K562 (cell line): ENCODE results near the gene C19orf44. TPM values are rescaled to one million over a fixed set of nuclear protein-coding genes. Genes with fewer than 3 reads are reported as not detected.
A peak's percentile ranks its signal among the peaks of the same experiment; 100 is the strongest.

Experiments
- ATAC-seq: fragments of 200-7000 bp; cut with Tn5 transposase; 3 replicates; pipeline ENCODE4 v1.9.1; 2020; ENCODE audit warnings: moderate library complexity
- BruUV-seq: library from RNA; stranded (reverse); fragments of 400-500 nt; replicated peaks from 2 replicates; lab custom pipeline; 2021; lab: Mats Ljungman, UMichigan
- CTCF ChIA-PET: fragments of 300-600 bp; formaldehyde crosslinking; extraction: SDS; loops from one replicate; lab custom pipeline; 2021; ENCODE audit warnings: low intra/inter-chr PET ratio; lab: Yijun Ruan, JAX
- POLR2A ChIA-PET: fragments of 300-600, 350-650 bp; sonication (Branson Sonifier 250); formaldehyde crosslinking; extraction: SDS; loops from one replicate; lab custom pipeline; 2021; ENCODE audit warnings: antibody characterized with exemption, inconsistent platforms; lab: Yijun Ruan, JAX
- DNase-seq, 4 experiments: peaks; one replicate each; pipeline versions ENCODE4 v3.0.0 to v3.0.0-alpha.2; 2011 to 2018; ENCODE audit warnings: low spot score in 3 of 4, mixed read lengths in 3 of 4; ENCODE audit errors: extremely low read depth in 1 of 4
- FAIRE-seq: peaks from 2 replicates; lab custom pipeline; 2011; peaks lifted over from hg19 to GRCh38; lab: Jason Lieb, UNC
- H2AFZ ChIP-seq: 2 replicates; pipeline ENCODE4 v1.6.0; 2011; ENCODE audit warnings: low read depth, low read length, control low read depth, inconsistent platforms
- H3K27ac ChIP-seq: fragments of 200-600 bp; 3 replicates; pipeline ENCODE4 v1.8.0; 2011; ENCODE audit warnings: low read depth, mild to moderate bottlenecking, control low read depth, inconsistent platforms, low read length, moderate library complexity, mixed read lengths; ENCODE audit errors: extremely low read depth
- H3K27me3 ChIP-seq, 2 experiments: fragments of 300-600 bp in 1 of 2; 2 replicates in 1 of 2; 3 replicates in 1 of 2; pipeline versions ENCODE4 v1.6.0 to v1.8.0; 2011; ENCODE audit warnings: inconsistent platforms in 2 of 2, low read length in 2 of 2, mild to moderate bottlenecking in 1 of 2, mixed read lengths in 1 of 2, moderate library complexity in 1 of 2; ENCODE audit not compliant: control insufficient read depth in 2 of 2, insufficient read depth in 2 of 2
- H3K36me3 ChIP-seq: fragments of 300-600 bp; 3 replicates; pipeline ENCODE4 v1.8.0; 2011; ENCODE audit warnings: mild to moderate bottlenecking, low read length, inconsistent platforms; ENCODE audit not compliant: control insufficient read depth, insufficient read depth
- H3K4me1 ChIP-seq, 2 experiments: fragments of 200-600 bp in 1 of 2; replicated peaks in 1 of 2; 2 replicates in 1 of 2; 3 replicates in 1 of 2; pipeline versions ENCODE4 v1.5.1 to v1.8.0; 2011; ENCODE audit warnings: inconsistent platforms in 2 of 2, low read length in 2 of 2, mild to moderate bottlenecking in 1 of 2, mixed read lengths in 1 of 2, moderate library complexity in 1 of 2; ENCODE audit not compliant: control insufficient read depth in 2 of 2, insufficient read depth in 2 of 2
- H3K4me2 ChIP-seq: 2 replicates; pipeline ENCODE4 v1.6.1; 2011; ENCODE audit warnings: low read length, control low read depth, inconsistent platforms, mixed read lengths; ENCODE audit not compliant: insufficient read depth
- H3K4me3 ChIP-seq: fragments of 200-600 bp; sonication (generic), shearing (Covaris generic); 2 replicates; pipeline ENCODE4 v1.5.1; 2016; ENCODE audit warnings: control low read depth, inconsistent platforms
- H3K79me2 ChIP-seq: fragments of 200-600 bp; 3 replicates; pipeline ENCODE4 v1.8.0; 2011; ENCODE audit warnings: low read length, inconsistent platforms; ENCODE audit not compliant: control insufficient read depth, insufficient read depth
- H3K9ac ChIP-seq, 2 experiments: 2 replicates each; pipeline versions ENCODE4 v1.6.0 to v1.6.1; 2011; ENCODE audit warnings: low read depth in 2 of 2, low read length in 2 of 2, control low read depth in 1 of 2, inconsistent platforms in 1 of 2, mild to moderate bottlenecking in 1 of 2, mixed read lengths in 1 of 2; ENCODE audit not compliant: insufficient read depth in 1 of 2
- H3K9me1 ChIP-seq: one replicate; pipeline ENCODE4 v1.6.0; 2011; ENCODE audit warnings: inconsistent platforms, mild to moderate bottlenecking, low read length, moderate library complexity; ENCODE audit not compliant: control insufficient read depth, insufficient read depth
- H3K9me3 ChIP-seq: replicated peaks from 2 replicates; pipeline ENCODE4 v1.5.1; 2011; ENCODE audit warnings: low read depth, low read length, inconsistent platforms; ENCODE audit not compliant: control insufficient read depth, insufficient read depth
- H4K20me1 ChIP-seq: replicated peaks from 2 replicates; pipeline ENCODE4 v1.6.1; 2011; ENCODE audit warnings: low read length, inconsistent platforms, mixed read lengths; ENCODE audit not compliant: control insufficient read depth, insufficient read depth
- BMI1 ChIP-seq: fragments of 150-350 bp; IDR thresholded peaks from 2 replicates; pipeline ENCODE4 v1.6.1; 2014; ENCODE audit warnings: low read length
- BRD9 ChIP-seq: fragments of 450-650 bp; IDR thresholded peaks from 2 replicates; pipeline ENCODE4 v1.6.1; 2018; ENCODE audit warnings: low read depth; ENCODE audit not compliant: partially characterized antibody
- CREB1 ChIP-seq, 2 experiments: sonication (generic) in 1 of 2; formaldehyde crosslinking in 1 of 2; IDR thresholded peaks; 2 replicates each; pipeline versions ENCODE4 v1.6.1 to v1.8.0; 2012 to 2022; ENCODE audit warnings: inconsistent platforms in 1 of 2, mild to moderate bottlenecking in 1 of 2, missing genetic modification reagents in 1 of 2, moderate library complexity in 1 of 2
- DIDO1 ChIP-seq: fragments of 450-650 bp; IDR thresholded peaks from 2 replicates; pipeline ENCODE4 v1.6.1; 2016; ENCODE audit warnings: low read depth, missing biosample characterization, missing genetic modification characterization
- EGR1 ChIP-seq: fragments of 450-650 bp; conservative IDR thresholded peaks from 2 replicates; pipeline ENCODE4 v1.6.1; 2017; ENCODE audit warnings: mild to moderate bottlenecking
- FOXK1 ChIP-seq: sonication (generic); formaldehyde crosslinking; IDR thresholded peaks from 2 replicates; pipeline ENCODE4 v1.8.0; 2022; ENCODE audit warnings: missing genetic modification reagents, mild to moderate bottlenecking, borderline replicate concordance
- GATAD2B ChIP-seq: fragments of 450-650 bp; IDR thresholded peaks from 2 replicates; pipeline ENCODE4 v1.6.1; 2017; ENCODE audit warnings: mild to moderate bottlenecking, borderline replicate concordance
- HCFC1 ChIP-seq: IDR thresholded peaks from 2 replicates; pipeline ENCODE4 v1.6.1; 2012; ENCODE audit warnings: low read depth, low read length, improper control_type of control experiment
- HDAC6 ChIP-seq: IDR thresholded peaks from 2 replicates; pipeline ENCODE4 v1.6.1; 2012; ENCODE audit warnings: low read depth, mild to moderate bottlenecking, control low read depth, inconsistent platforms, low read length, moderate library complexity
- HDAC8 ChIP-seq: fragments of 450-650 bp; IDR thresholded peaks from 2 replicates; pipeline ENCODE4 v1.6.1; 2016; ENCODE audit warnings: mild to moderate bottlenecking, missing genetic modification characterization, moderate library complexity, missing compliant biosample characterization
- ILF3 ChIP-seq: fragments of 450-650 bp; IDR thresholded peaks from 2 replicates; pipeline ENCODE4 v1.6.1; 2018; ENCODE audit warnings: antibody characterized with exemption, mild to moderate bottlenecking, moderate library complexity, borderline replicate concordance
- KDM5B ChIP-seq: fragments of 200-600 bp; sonication (generic); IDR thresholded peaks from 2 replicates; pipeline ENCODE4 v1.6.1; 2012; ENCODE audit warnings: low read depth, mild to moderate bottlenecking, moderate library complexity, low read length, control low read depth, inconsistent platforms; ENCODE audit not compliant: insufficient replicate concordance
- KLF6 ChIP-seq: fragments of 250-450 bp; sonication (Bioruptor Pico); IDR thresholded peaks from 2 replicates; pipeline ENCODE4 v1.4.0; 2020; ENCODE audit warnings: mild to moderate bottlenecking, moderate library complexity, borderline replicate concordance
- MAFF ChIP-seq: IDR thresholded peaks from 2 replicates; pipeline ENCODE4 v1.6.1; 2012; ENCODE audit warnings: low read length, improper control_type of control experiment
- MCM7 ChIP-seq, 2 experiments: fragments of 450-650 bp; IDR thresholded peaks; 2 replicates each; pipeline ENCODE4 v1.6.1; 2016 to 2018
- OTX1 ChIP-seq: fragments of 450-650 bp; formaldehyde crosslinking; IDR thresholded peaks from 2 replicates; pipeline ENCODE4 v1.4.0; 2022; ENCODE audit warnings: mild to moderate bottlenecking
- RBM17 ChIP-seq: fragments of 200-400 bp; formaldehyde crosslinking; IDR thresholded peaks from 2 replicates; pipeline ENCODE4 v1.6.1; 2017; ENCODE audit warnings: low read depth, mild to moderate bottlenecking, low read length, borderline replicate concordance
- RCOR1 ChIP-seq, 2 experiments: IDR thresholded peaks; 2 replicates each; pipeline ENCODE4 v1.6.1; 2012; ENCODE audit warnings: low read depth in 2 of 2, low read length in 2 of 2, borderline replicate concordance in 1 of 2, improper control_type of control experiment in 1 of 2
- SOX6 ChIP-seq: fragments of 450-650 bp; IDR thresholded peaks from 2 replicates; pipeline ENCODE4 v1.6.1; 2014; ENCODE audit warnings: mild to moderate bottlenecking
- XRCC4 ChIP-seq: IDR thresholded peaks from one replicate; pipeline ENCODE4 v1.6.1; 2011; ENCODE audit not compliant: insufficient read depth, insufficient read length; ENCODE audit errors: extremely low read depth
- ZKSCAN8 ChIP-seq: fragments of 200-800 bp; sonication (Bioruptor generic); IDR thresholded peaks from 2 replicates; pipeline ENCODE4 v1.6.1; 2016; ENCODE audit warnings: missing genetic modification characterization, missing compliant biosample characterization
- ZNF780A ChIP-seq: fragments of 250-450 bp; sonication (Bioruptor Pico); IDR thresholded peaks from 2 replicates; pipeline ENCODE4 v1.5.0; 2021; ENCODE audit warnings: mild to moderate bottlenecking
- ZZZ3 ChIP-seq: fragments of 450-650 bp; IDR thresholded peaks from 2 replicates; pipeline ENCODE4 v1.6.1; 2016; ENCODE audit warnings: antibody characterized with exemption, mild to moderate bottlenecking, moderate library complexity
- WGBS: fragments of 100-300 bp; shearing (Covaris generic); methylation state at CpG from one replicate; pipeline ENCODE4 v1.1.6; 2016; ENCODE audit warnings: low coverage, mixed read lengths; ENCODE audit not compliant: insufficient coverage; ENCODE audit errors: missing lambda C conversion rate; 5-methylcytosine and 5-hydroxymethylcytosine counted together
- in situ Hi-C: fragments of 300-500 bp; cut with MboI; formaldehyde crosslinking; loops from 4 replicates; pipeline ENCODE4 v1.15.0; 2018; ENCODE audit warnings: inconsistent platforms, mixed read lengths
- intact Hi-C: fragments of 100-400 bp; cut with micrococcal nuclease; formaldehyde crosslinking; loops from 2 replicates; pipeline ENCODE4 v1.14.2; 2022
- polyA plus RNA-seq, 8 experiments: library from polyadenylated mRNA; depleted of rRNA in 4 of 8; stranded (reverse) in 5 of 8; unstranded in 3 of 8; fragments of >200 nt; fragmentation: Nextera tagmentation in 2 of 8; fragmentation: Illumina TruSeq in 1 of 8; extraction: Ambion mirVana in 2 of 8; extraction: Trizol in 1 of 8; gene quantifications; 2 replicates each; pipeline versions ENCODE4 v1.2.1 to v1.2.3, GENCODE V29; 2011 to 2014; ENCODE audit warnings: inconsistent platforms in 1 of 8, missing spikeins in 1 of 8
- total RNA-seq, 7 experiments: library from RNA; depleted of rRNA in 6 of 7; stranded (reverse); fragments of >200 nt in 6 of 7; fragmentation: Illumina TruSeq in 2 of 7; extraction: Trizol in 2 of 7; gene quantifications; 2 replicates each; pipeline versions ENCODE4 v1.2.1 to v1.2.3, GENCODE V29; 2011 to 2021; ENCODE audit warnings: low replicate concordance in 1 of 7
- TF ChIP-seq, protein P1 (sequence below): fragments of 250-450 bp; sonication (Bioruptor Pico); IDR thresholded peaks from 2 replicates; pipeline ENCODE4 v1.9.0; 2021; ENCODE audit warnings: mild to moderate bottlenecking
- TF ChIP-seq, protein P2 (sequence below): fragments of 450-650 bp; formaldehyde crosslinking; IDR thresholded peaks from 2 replicates; pipeline ENCODE4 v1.4.0; 2020; ENCODE audit warnings: mild to moderate bottlenecking

C19orf44 gene
- total and polyA plus RNA-seq, 9 of the 15 experiments (the other 6 are each of a cell fraction or from before 2014, with no cell fraction given) = 0.41 to 7.7 (median 3.5) TPM

DNA sequence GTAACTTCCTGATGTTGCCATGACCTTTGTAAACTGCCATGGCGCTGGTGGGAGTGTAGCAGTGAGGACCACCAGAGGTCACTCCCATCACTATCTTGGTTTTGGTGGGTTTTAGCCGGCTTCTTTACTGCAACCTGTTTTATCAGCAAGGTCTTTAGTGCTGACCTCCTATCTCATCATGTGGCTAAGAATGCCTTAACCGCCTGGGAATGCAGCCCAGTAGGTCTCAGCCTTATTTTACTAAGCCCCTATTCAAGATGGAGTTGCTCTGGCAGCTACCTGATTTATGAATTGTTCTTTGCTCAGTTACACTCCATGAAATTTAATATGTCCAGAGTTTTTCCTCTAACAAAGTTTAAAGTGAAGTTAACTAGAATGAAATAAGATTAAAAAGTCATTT is 19.8 kb upstream of the C19orf44 start (continued):
- TF ChIP-seq XRCC4 = no peak
- TF ChIP-seq GATAD2B = no peak
- no peak for TF ChIP-seq ZZZ3
- TF ChIP-seq HCFC1 = no peak
- no peak for TF ChIP-seq MCM7 (IDR thresholded peaks at IDR 0.05)
- no peak for TF ChIP-seq DIDO1 (tag)
- no peak for TF ChIP-seq ZNF780A
- no peak for TF ChIP-seq EGR1
- 0 out of 4 replicates have a peak, but pooled peaks of 1 of the 2 experiments have one; percentile 32 for TF ChIP-seq RCOR1 (IDR thresholded peaks at IDR 0.05; ENCODE audit: borderline replicate concordance in 1 of 2, low read depth in 2 of 2, low read length in 2 of 2)

DNA sequence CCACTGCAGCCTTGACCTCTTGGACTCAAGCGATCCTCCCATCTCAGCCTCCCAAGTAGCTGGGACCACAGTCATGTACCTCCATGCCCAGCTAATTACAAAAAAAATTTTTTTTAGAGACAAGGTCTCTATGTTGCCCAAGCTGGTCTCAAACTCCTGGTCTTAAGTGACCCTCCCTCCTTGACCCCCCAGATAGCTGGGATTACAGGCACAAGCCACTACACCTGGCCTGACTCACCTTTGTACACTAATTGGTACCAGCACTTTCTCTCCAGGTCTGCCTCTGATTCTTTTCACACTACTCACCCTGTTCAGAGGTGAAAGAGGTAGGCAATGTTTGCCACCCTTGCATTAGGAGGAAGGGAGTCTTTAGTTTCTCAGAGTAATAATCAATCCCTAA is 18.9 kb upstream of the C19orf44 start:
- intact Hi-C loops = no loop called here
- Histone ChIP-seq H4K20me1 (no peaks in the 10 kb centered on the region), H3K9me1 (no peaks in the 10 kb centered on the region), H3K27ac (no peak overlapping the region), H3K4me2 (no peak overlapping the region), H3K36me3 (no peaks in the 10 kb centered on the region), H3K4me3 (no peak overlapping the region), H3K9ac (no peak overlapping the region), H3K9me3 (peaks cover 8% of the 10 kb centered on the region), H3K27me3 (no peaks in the 10 kb centered on the region), H2AFZ (no peak overlapping the region), H3K4me1 (peaks cover 5 to 6% of the 10 kb centered on the region in 2 experiments; a peak in 4 of 5 replicates), H3K79me2 (no peaks in the 10 kb centered on the region)
- in situ Hi-C loops = no loop called here
- POLR2A ChIA-PET = interaction anchor here (0.5 to 1.2 kb wide), 2 partner anchors 13 to 238 kb away, joined by 3 read pairs; no protein-coding TSS in a partner anchor
- WGBS = 80% methylated on average over 1 of the region's 1 CpG
- DNase-seq (no peak), ATAC-seq (no peak), FAIRE-seq (no peak)
- CTCF ChIA-PET = no interaction called here
- BruUV-seq = no TSS peak
- TF ChIP-seq HDAC8 = no peak
- no peak for TF ChIP-seq BRD9
- TF ChIP-seq MAFF = no peak
- TF ChIP-seq ZKSCAN8 (CRISPR knock-in tag) = no peak
- TF ChIP-seq HDAC6 = no peak
- no peak for TF ChIP-seq FOXK1 (CRISPR knock-in tag)
- no peak for TF ChIP-seq CREB1 (IDR thresholded peaks at IDR 0.05)
- no peak for TF ChIP-seq CREB1 (CRISPR knock-in tag; IDR thresholded peaks at IDR 0.05)
- TF ChIP-seq OTX1 (CRISPR knock-in tag) = no peak
- TF ChIP-seq, protein P1, sequence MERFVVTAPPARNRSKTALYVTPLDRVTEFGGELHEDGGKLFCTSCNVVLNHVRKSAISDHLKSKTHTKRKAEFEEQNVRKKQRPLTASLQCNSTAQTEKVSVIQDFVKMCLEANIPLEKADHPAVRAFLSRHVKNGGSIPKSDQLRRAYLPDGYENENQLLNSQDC (CRISPR knock-in tag) = no peak
- no peak for TF ChIP-seq SOX6
- no peak for TF ChIP-seq RBM17
- TF ChIP-seq, protein P2, sequence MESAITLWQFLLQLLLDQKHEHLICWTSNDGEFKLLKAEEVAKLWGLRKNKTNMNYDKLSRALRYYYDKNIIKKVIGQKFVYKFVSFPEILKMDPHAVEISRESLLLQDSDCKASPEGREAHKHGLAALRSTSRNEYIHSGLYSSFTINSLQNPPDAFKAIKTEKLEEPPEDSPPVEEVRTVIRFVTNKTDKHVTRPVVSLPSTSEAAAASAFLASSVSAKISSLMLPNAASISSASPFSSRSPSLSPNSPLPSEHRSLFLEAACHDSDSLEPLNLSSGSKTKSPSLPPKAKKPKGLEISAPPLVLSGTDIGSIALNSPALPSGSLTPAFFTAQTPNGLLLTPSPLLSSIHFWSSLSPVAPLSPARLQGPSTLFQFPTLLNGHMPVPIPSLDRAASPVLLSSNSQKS (CRISPR knock-in tag) = no peak
- TF ChIP-seq KLF6 (CRISPR knock-in tag) = no peak
- TF ChIP-seq BMI1 = no peak
- no peak for TF ChIP-seq ILF3
- TF ChIP-seq KDM5B = no peak
